H1 (cell line): ENCODE results near the gene AMH. TPM values are rescaled to one million over a fixed set of nuclear protein-coding genes. Genes with fewer than 3 reads are reported as not detected.
A peak's percentile ranks its signal among the peaks of the same experiment; 100 is the strongest.

Experiments
- CTCF ChIA-PET: fragments of 300-600 bp; sonication (Branson Sonifier 250); formaldehyde crosslinking; loops from one replicate; lab custom pipeline; 2021; ENCODE audit not compliant: partially characterized antibody; lab: Charles Lee
- POLR2A ChIA-PET: fragments of 300-600 bp; sonication (Branson Sonifier 250); formaldehyde crosslinking; loops from one replicate; lab custom pipeline; 2021; ENCODE audit warnings: inconsistent platforms; ENCODE audit not compliant: partially characterized antibody; lab: Charles Lee
- DNase-seq, 2 experiments: peaks; one replicate each; pipeline versions ENCODE4 v3.0.0 to v3.0.0-alpha.2; 2010 to 2022; ENCODE audit warnings: low spot score in 2 of 2, low read depth in 1 of 2, mixed read lengths in 1 of 2
- FAIRE-seq: peaks from 2 replicates; lab custom pipeline; 2011; peaks lifted over from hg19 to GRCh38; lab: Jason Lieb, UNC
- H2AFZ ChIP-seq: 2 replicates; pipeline ENCODE4 v1.8.1; 2012; ENCODE audit warnings: low read length, inconsistent platforms
- H2AK5ac ChIP-seq: 2 replicates; pipeline ENCODE4 v1.6.1; 2013; ENCODE audit warnings: low read depth, low read length
- H2BK120ac ChIP-seq: replicated peaks from 2 replicates; pipeline ENCODE3; 2013; ENCODE audit warnings: low read depth, low read length, inconsistent platforms
- H2BK12ac ChIP-seq: 2 replicates; pipeline ENCODE4 v1.6.1; 2013; ENCODE audit warnings: low read depth, low read length
- H2BK15ac ChIP-seq: 2 replicates; pipeline ENCODE4 v1.6.1; 2013; ENCODE audit warnings: low read length
- H2BK20ac ChIP-seq: 2 replicates; pipeline ENCODE4 v1.6.1; 2013; ENCODE audit warnings: low read length
- H2BK5ac ChIP-seq: 2 replicates; pipeline ENCODE4 v1.6.1; 2013; ENCODE audit warnings: low read depth, low read length
- H3K14ac ChIP-seq: 2 replicates; pipeline ENCODE4 v1.6.1; 2013; ENCODE audit warnings: inconsistent platforms; ENCODE audit not compliant: insufficient read length
- H3K18ac ChIP-seq: 2 replicates; pipeline ENCODE4 v1.6.1; 2013; ENCODE audit warnings: low read length; ENCODE audit errors: extremely low read depth
- H3K23ac ChIP-seq: 2 replicates; pipeline ENCODE4 v1.6.1; 2013; ENCODE audit warnings: inconsistent platforms; ENCODE audit not compliant: insufficient read length
- H3K23me2 ChIP-seq: 2 replicates; pipeline ENCODE4 v1.6.1; 2013; ENCODE audit warnings: low read depth, low read length
- H3K27ac ChIP-seq: 2 replicates; pipeline ENCODE4 v1.6.1; 2011; ENCODE audit warnings: low read depth, low read length, inconsistent platforms
- H3K27me3 ChIP-seq, 4 experiments: replicated peaks in 1 of 4; 1 replicate in 1 of 4; 2 replicates in 3 of 4; pipeline versions ENCODE4 v1.6.1 to v1.8.1; 2011 to 2013; ENCODE audit warnings: low read length in 3 of 4, mild to moderate bottlenecking in 3 of 4, inconsistent platforms in 2 of 4, mixed read lengths in 2 of 4, moderate library complexity in 1 of 4; ENCODE audit not compliant: control insufficient read depth in 3 of 4, insufficient read depth in 3 of 4; ENCODE audit errors: extremely low read depth in 1 of 4
- H3K36me3 ChIP-seq, 4 experiments: 2 replicates each; pipeline versions ENCODE4 v1.6.1 to v1.8.1; 2011 to 2013; ENCODE audit warnings: mild to moderate bottlenecking in 4 of 4, low read length in 3 of 4, moderate library complexity in 2 of 4, control low read depth in 1 of 4, inconsistent platforms in 1 of 4; ENCODE audit not compliant: insufficient read depth in 4 of 4, control insufficient read depth in 2 of 4
- H3K4ac ChIP-seq: replicated peaks from 2 replicates; pipeline ENCODE3; 2013; ENCODE audit warnings: low read length, low read depth, mixed read lengths, inconsistent platforms; ENCODE audit not compliant: insufficient read length
- H3K4me1 ChIP-seq, 4 experiments: replicated peaks in 1 of 4; 1 replicate in 1 of 4; 2 replicates in 3 of 4; pipeline versions ENCODE4 v1.6.1 to v1.8.1; 2011 to 2013; ENCODE audit warnings: low read length in 3 of 4, inconsistent platforms in 2 of 4, mixed read lengths in 1 of 4; ENCODE audit not compliant: insufficient read depth in 4 of 4, control insufficient read depth in 3 of 4
- H3K4me2 ChIP-seq, 2 experiments: 2 replicates each; pipeline versions ENCODE4 v1.6.1 to v1.8.1; 2011 to 2013; ENCODE audit warnings: low read depth in 2 of 2, low read length in 2 of 2, control low read depth in 1 of 2, inconsistent platforms in 1 of 2, mild to moderate bottlenecking in 1 of 2; ENCODE audit not compliant: insufficient read depth in 1 of 2
- H3K4me3 ChIP-seq, 4 experiments: fragments of 200-600, 300-600 bp in 1 of 4; sonication (generic), shearing (Covaris generic), sonication (Bioruptor Twin) in 1 of 4; 2 replicates each; pipeline versions ENCODE4 v1.5.1 to v1.8.1; 2011 to 2016; ENCODE audit warnings: low read length in 4 of 4, low read depth in 3 of 4, control low read depth in 2 of 4, inconsistent platforms in 2 of 4, mild to moderate bottlenecking in 2 of 4, mixed read lengths in 1 of 4, moderate library complexity in 1 of 4; ENCODE audit not compliant: insufficient read depth in 2 of 4; ENCODE audit errors: extremely low read depth in 1 of 4
- H3K56ac ChIP-seq: replicated peaks from 2 replicates; pipeline ENCODE3; 2013; ENCODE audit warnings: low read depth, mild to moderate bottlenecking, mixed read lengths, low read length, inconsistent platforms; ENCODE audit not compliant: insufficient read length
- H3K79me1 ChIP-seq: 2 replicates; pipeline ENCODE4 v1.6.1; 2013; ENCODE audit warnings: low read depth, low read length, control low read depth
- H3K79me2 ChIP-seq, 2 experiments: 2 replicates each; pipeline versions ENCODE4 v1.6.1 to v1.8.1; 2012 to 2013; ENCODE audit warnings: low read length in 2 of 2, mild to moderate bottlenecking in 2 of 2, inconsistent platforms in 1 of 2; ENCODE audit not compliant: insufficient read depth in 2 of 2, control insufficient read depth in 1 of 2
- H3K9ac ChIP-seq, 4 experiments: replicated peaks in 1 of 4; 1 replicate in 1 of 4; 2 replicates in 3 of 4; pipeline versions ENCODE4 v1.6.1 to v1.8.1; 2011 to 2013; ENCODE audit warnings: low read depth in 3 of 4, low read length in 3 of 4, control low read depth in 2 of 4, mild to moderate bottlenecking in 2 of 4, moderate library complexity in 2 of 4, inconsistent platforms in 1 of 4; ENCODE audit errors: extremely low read depth in 1 of 4
- H3K9me3 ChIP-seq, 2 experiments: 2 replicates each; pipeline versions ENCODE4 v1.6.1 to v1.8.1; 2012 to 2013; ENCODE audit warnings: mild to moderate bottlenecking in 2 of 2, moderate library complexity in 2 of 2, control low read depth in 1 of 2, inconsistent platforms in 1 of 2, low read depth in 1 of 2, low read length in 1 of 2, mixed read lengths in 1 of 2; ENCODE audit not compliant: insufficient read depth in 2 of 2
- H4K20me1 ChIP-seq, 2 experiments: replicated peaks in 1 of 2; 2 replicates each; pipeline versions ENCODE3 to v1.8.1; 2011 to 2013; ENCODE audit warnings: inconsistent platforms in 2 of 2, low read length in 2 of 2, mild to moderate bottlenecking in 1 of 2; ENCODE audit not compliant: insufficient read depth in 2 of 2, control insufficient read depth in 1 of 2
- H4K5ac ChIP-seq: 2 replicates; pipeline ENCODE4 v1.6.1; 2013; ENCODE audit warnings: low read length, low read depth, mixed read lengths, inconsistent platforms; ENCODE audit not compliant: insufficient read length
- H4K8ac ChIP-seq: 2 replicates; pipeline ENCODE4 v1.8.0; 2013; ENCODE audit warnings: mild to moderate bottlenecking, moderate library complexity, low read length, inconsistent platforms; ENCODE audit not compliant: insufficient read depth; ENCODE audit errors: extremely low read depth
- H4K91ac ChIP-seq: replicated peaks from 2 replicates; pipeline ENCODE3; 2013; ENCODE audit warnings: low read length, mixed read lengths, inconsistent platforms; ENCODE audit not compliant: insufficient read length
- CHD1 ChIP-seq: IDR thresholded peaks from 2 replicates; pipeline ENCODE4 v1.6.1; 2012; ENCODE audit warnings: low read depth, low read length, improper control_type of control experiment
- CHD2 ChIP-seq: IDR thresholded peaks from 2 replicates; pipeline ENCODE4 v1.6.1; 2012; ENCODE audit warnings: low read length, improper control_type of control experiment
- GTF2F1 ChIP-seq: IDR thresholded peaks from 2 replicates; pipeline ENCODE4 v1.6.1; 2012; ENCODE audit warnings: low read depth, low read length, improper control_type of control experiment, borderline replicate concordance
- HDAC6 ChIP-seq: IDR thresholded peaks from one replicate; pipeline ENCODE4 v1.7.1; 2012; ENCODE audit warnings: low read depth, mild to moderate bottlenecking, inconsistent platforms, low read length, moderate library complexity
- MAFK ChIP-seq: IDR thresholded peaks from 2 replicates; pipeline ENCODE4 v1.6.1; 2012; ENCODE audit warnings: low read depth, mild to moderate bottlenecking, improper control_type of control experiment, low read length
- POLR2AphosphoS5 ChIP-seq: IDR thresholded peaks from 2 replicates; pipeline ENCODE4 v1.6.1; 2011; ENCODE audit warnings: low read depth, low read length
- RNF2 ChIP-seq: fragments of 200-900, 300-1000 bp; sonication (generic); IDR thresholded peaks from 2 replicates; pipeline ENCODE4 v1.7.1; 2016; ENCODE audit warnings: borderline replicate concordance, low read depth, mild to moderate bottlenecking, antibody characterized with exemption, low read length; ENCODE audit not compliant: poor library complexity, severe bottlenecking; ENCODE audit errors: missing control alignments
- SIN3A ChIP-seq, 2 experiments: IDR thresholded peaks in 1 of 2; conservative IDR thresholded peaks in 1 of 2; 2 replicates each; pipeline ENCODE4 v1.6.1; 2011 to 2012; ENCODE audit warnings: low read length in 2 of 2, improper control_type of control experiment in 1 of 2, low read depth in 1 of 2, mild to moderate bottlenecking in 1 of 2
- SIRT6 ChIP-seq: IDR thresholded peaks from one replicate; pipeline ENCODE4 v1.7.1; 2012; ENCODE audit warnings: low read length, inconsistent platforms
- WGBS, 2 experiments: shearing (Covaris generic) in 1 of 2; methylation state at CpG; one replicate each; pipeline versions ENCODE4 v1.1.6 to v1.1.7; 2013 to 2015; ENCODE audit warnings: low lambda C conversion rate in 2 of 2, mixed read lengths in 2 of 2, inconsistent platforms in 1 of 2, low coverage in 1 of 2, missing lambda C conversion rate in 1 of 2; ENCODE audit not compliant: insufficient replicate concordance in 2 of 2, insufficient coverage in 1 of 2, insufficient read length in 1 of 2; ENCODE audit errors: extremely low coverage in 1 of 2, missing lambda C conversion rate in 1 of 2; 5-methylcytosine and 5-hydroxymethylcytosine counted together
- polyA plus RNA-seq, 7 experiments: library from polyadenylated mRNA; depleted of rRNA in 3 of 7; stranded (reverse) in 5 of 7; unstranded in 2 of 7; fragments of >200 nt in 5 of 7; fragments of 200-250 nt in 2 of 7; gene quantifications; 1 replicate in 5 of 7; 2 replicates in 1 of 7; 4 replicates in 1 of 7; pipeline versions ENCODE4 v1.2.1 to v1.2.3, GENCODE V29; 2011 to 2013; ENCODE audit warnings: missing spikeins in 2 of 7, mixed read lengths in 2 of 7
- total RNA-seq: library from RNA; stranded (reverse); fragmentation: NEBNext Ultra II Directional; extraction: Animal tissue kit (Norgen Biotek cat#: 25700); gene quantifications from 2 replicates; pipeline ENCODE4 v1.2.1, GENCODE V29; 2021
- TF ChIP-seq, protein P1 (sequence below): IDR thresholded peaks from 2 replicates; pipeline ENCODE4 v1.6.1; 2012; ENCODE audit warnings: inconsistent platforms

Gene AMH
- total and polyA plus RNA-seq, 2 of the 8 experiments (the other 6 are each of a cell fraction or from before 2014, with no cell fraction given): 10.5 to 15.4 TPM

DNA sequence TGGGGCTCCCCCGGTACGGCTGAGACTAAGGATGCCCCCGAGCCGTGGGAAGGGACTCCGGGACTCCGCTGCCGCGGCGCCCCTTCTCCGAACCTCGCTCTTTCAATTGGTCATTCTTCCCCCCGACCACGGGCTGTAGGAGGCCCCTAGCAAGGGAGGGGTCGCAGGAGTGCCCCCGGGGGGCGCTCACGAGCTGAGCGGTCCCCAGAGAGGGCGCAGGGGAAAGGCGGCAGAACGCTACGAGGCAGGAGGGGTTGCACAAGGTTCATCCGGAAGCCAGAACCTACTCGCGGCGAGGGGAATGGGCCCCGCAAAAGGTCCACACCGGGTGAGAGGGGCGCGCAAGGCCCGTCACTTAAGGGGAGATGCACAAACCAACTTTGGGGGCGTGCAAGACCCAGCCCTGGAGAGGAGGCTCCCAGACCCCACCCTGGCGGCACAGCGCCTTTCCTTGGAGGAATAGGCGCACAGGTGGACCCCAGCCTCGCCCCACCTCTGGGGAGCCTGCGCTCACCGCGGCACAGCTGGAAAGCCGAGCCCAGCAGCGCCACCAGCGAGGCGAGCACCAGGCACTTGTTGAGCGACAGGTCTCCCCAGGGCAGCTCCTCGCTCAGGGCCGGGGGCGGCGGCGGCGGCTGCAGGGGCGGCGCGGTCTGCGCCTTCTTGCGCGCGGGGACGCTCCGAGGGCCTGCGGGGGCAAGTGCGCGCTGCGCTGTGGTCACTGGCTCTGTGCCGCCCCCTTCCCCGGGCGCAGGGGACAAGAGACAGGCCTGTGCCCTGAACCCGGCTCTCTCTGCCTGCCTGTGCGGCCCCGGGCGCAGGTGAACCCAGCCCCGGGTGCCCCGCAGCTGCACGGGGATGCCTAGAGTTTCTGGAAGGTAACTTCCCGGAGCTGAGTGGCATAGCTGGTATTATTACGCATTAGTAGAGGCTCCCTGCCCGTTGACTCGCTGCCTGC lies 4.3 kb downstream of the AMH start:
- DNase-seq (peak in 1 of 2 experiments; percentile 84), FAIRE-seq (no peak)
- no peak overlapping the region for H2BK20ac ChIP-seq
- peak overlapping the region; percentile 55; the same call in 1 of the 2 replicates for H2AFZ ChIP-seq
- ChIA-PET CTCF (interaction anchor here (0.5 to 5.9 kb wide), 29 partner anchors 8 to 1124 kb away, joined by 3 to 42 read pairs (median 5); partner anchors contain the start of gene PLEKHJ1), POLR2A (interaction anchor here (0.9 to 18.7 kb wide), 15 partner anchors 12 to 154 kb away, joined by 3 to 330 read pairs (median 4); partner anchors contain the start of genes LSM7, PLEKHJ1, SF3A2 and SPPL2B)
- no peak overlapping the region for H4K5ac ChIP-seq
- H2BK15ac ChIP-seq: no peak overlapping the region
- H3K56ac ChIP-seq: no peak overlapping the region
- no peak overlapping the region for H2BK12ac ChIP-seq
- H2BK5ac ChIP-seq: no peak overlapping the region
- no peak overlapping the region; a peak in 2 of 7 replicates for H3K9ac ChIP-seq
- H3K79me2 ChIP-seq: no peaks in the 10 kb centered on the region
- H3K4me1 ChIP-seq: peaks cover 0 to 4% (median 2%) of the 10 kb centered on the region in 4 experiments; a peak in 5 of 7 replicates
- peak overlapping the region; percentile 60; the same call in 1 of the 2 replicates for H3K18ac ChIP-seq
- no peaks in the 10 kb centered on the region for H3K79me1 ChIP-seq
- no peak overlapping the region for H3K23ac ChIP-seq
- no peaks in the 10 kb centered on the region; a peak in 2 of 8 replicates for H3K36me3 ChIP-seq
- peak overlapping the region; percentile 74 to 96 for H3K4me2 ChIP-seq
- peak overlapping the region; percentile 74 for H4K91ac ChIP-seq
- peak overlapping the region; percentile 35 to 65 (median 47) for H3K4me3 ChIP-seq
- H3K14ac ChIP-seq: no peak overlapping the region
- peaks cover 0 to 23% (median 12%) of the 10 kb centered on the region in 4 experiments; a peak in 6 of 7 replicates for H3K27me3 ChIP-seq
- peaks cover 12% of the 10 kb centered on the region; the same call in 1 of the 2 replicates for H3K23me2 ChIP-seq
- no peaks in the 10 kb centered on the region; a peak in 1 of 4 replicates for H3K9me3 ChIP-seq
- WGBS, 2 experiments: 9% methylated on average over 74 of the region's 77 CpGs; no CpG with 5 or more reads in 1 of the 2 experiments
- peak overlapping the region; percentile 23 for H3K4ac ChIP-seq
- H2BK120ac ChIP-seq: no peak overlapping the region
- H3K27ac ChIP-seq: no peak overlapping the region
- H4K8ac ChIP-seq: no peak overlapping the region
- no peak overlapping the region for H2AK5ac ChIP-seq
- H4K20me1 ChIP-seq: peaks cover 2 to 6% of the 10 kb centered on the region in 2 experiments
- no peak for TF ChIP-seq CHD1
- no peak for TF ChIP-seq SIRT6
- no peak for TF ChIP-seq RNF2
- no peak for TF ChIP-seq HDAC6
- TF ChIP-seq POLR2AphosphoS5: no peak
- TF ChIP-seq GTF2F1: no peak
- no peak for TF ChIP-seq MAFK
- TF ChIP-seq, protein P1, sequence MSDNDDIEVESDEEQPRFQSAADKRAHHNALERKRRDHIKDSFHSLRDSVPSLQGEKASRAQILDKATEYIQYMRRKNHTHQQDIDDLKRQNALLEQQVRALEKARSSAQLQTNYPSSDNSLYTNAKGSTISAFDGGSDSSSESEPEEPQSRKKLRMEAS: no peak; the same call in 1 of the 2 replicates
- no peak for TF ChIP-seq CHD2
- TF ChIP-seq SIN3A (conservative IDR thresholded peaks at IDR 0.05 in 1 of 2, IDR thresholded peaks at IDR 0.05 in 1 of 2; ENCODE audit: low read depth in 1 of 2, low read length in 2 of 2): no peak
